ENCODE data around the gene RPL13A.

The RPL13A gene

GRCh38 chr19:49486710-49487276 is 615 bp upstream of the RPL13A start:
- no peak for DNase-seq

- DNase-seq: no peak
Measured at GRCh38 chr19:49488046-49488862, 846 bp downstream of the RPL13A start.

- no peak for DNase-seq
Measured at GRCh38 chr19:49488863-49489537, 1.6 kb downstream of the RPL13A start.

- no peak for DNase-seq
Measured at GRCh38 chr19:49489601-49490167, 2.3 kb downstream of the RPL13A start.

GRCh38 chr19:49490287-49491029 is 3.0 kb downstream of the RPL13A start:
- no peak for DNase-seq

GRCh38 chr19:49491030-49491803 is 3.8 kb downstream of the RPL13A start:
- DNase-seq: no peak

GRCh38 chr19:49491804-49492572 is 4.6 kb downstream of the RPL13A start:
- DNase-seq: no peak

GRCh38 chr19:49492573-49493405 is 5.4 kb downstream of the RPL13A start:
- no peak for DNase-seq

GRCh38 chr19:49496574-49497008 is 9.2 kb downstream of the RPL13A start:
- DNase-seq: no peak

- peak; percentile 84 to 87 for DNase-seq
Measured at GRCh38 chr19:49497047-49497788, 9.8 kb downstream of the RPL13A start.

GRCh38 chr19:49497789-49498103 is 10.3 kb downstream of the RPL13A start:
- DNase-seq: no peak

- no peak for DNase-seq
Measured at GRCh38 chr19:49498475-49498874, 11.1 kb downstream of the RPL13A start.

- DNase-seq: no peak
Measured at GRCh38 chr19:49499030-49499670, 11.7 kb downstream of the RPL13A start.

- DNase-seq: peak; percentile 25 to 44
Measured at GRCh38 chr19:49502866-49503581, 15.6 kb downstream of the RPL13A start.

- DNase-seq: no peak
Measured at GRCh38 chr19:49503582-49503962, 16.2 kb downstream of the RPL13A start.

- peak; percentile 61 to 73 for DNase-seq
Measured at GRCh38 chr19:49506575-49507105, 19.2 kb downstream of the RPL13A start.

- no peak for DNase-seq
Measured at GRCh38 chr19:49507803-49508494, 20.5 kb downstream of the RPL13A start.

Data from AML-193 (cell line).